Glutamatergic neuron (in vitro differentiated cells): ENCODE results near the gene CELF2. TPM values are rescaled to one million over a fixed set of nuclear protein-coding genes. Genes with fewer than 3 reads are reported as not detected.

Experiments used
- DNase-seq: peaks from one replicate; pipeline ENCODE4 v3.0.0; 2022
- H3K27ac Mint-ChIP-seq: one replicate; pipeline ENCODE4 v1.8.0; 2020; ENCODE audit warnings: mild to moderate bottlenecking, mixed read lengths, inconsistent platforms; ENCODE audit not compliant: unreplicated experiment
- H3K27me3 Mint-ChIP-seq: one replicate; pipeline ENCODE4 v1.8.0; 2020; ENCODE audit warnings: mild to moderate bottlenecking, moderate library complexity, mixed read lengths, inconsistent platforms; ENCODE audit not compliant: unreplicated experiment
- H3K36me3 Mint-ChIP-seq: one replicate; pipeline ENCODE4 v1.8.0; 2020; ENCODE audit warnings: mild to moderate bottlenecking, mixed read lengths, inconsistent platforms; ENCODE audit not compliant: unreplicated experiment
- H3K4me1 Mint-ChIP-seq: one replicate; pipeline ENCODE4 v1.8.0; 2020; ENCODE audit warnings: mild to moderate bottlenecking, low read depth, mixed read lengths, inconsistent platforms; ENCODE audit not compliant: unreplicated experiment
- H3K4me3 Mint-ChIP-seq: one replicate; pipeline ENCODE4 v1.8.0; 2020; ENCODE audit warnings: mild to moderate bottlenecking, mixed read lengths, inconsistent platforms; ENCODE audit not compliant: unreplicated experiment
- H3K9me3 Mint-ChIP-seq: one replicate; pipeline ENCODE4 v1.8.0; 2020; ENCODE audit warnings: mild to moderate bottlenecking, moderate library complexity, mixed read lengths, inconsistent platforms; ENCODE audit not compliant: unreplicated experiment
- CTCF ChIP-seq: fragments of 200-600 bp; sonication (generic); IDR thresholded peaks from one replicate; pipeline ENCODE4 v1.5.0; 2021; ENCODE audit not compliant: partially characterized antibody, unreplicated experiment
- total RNA-seq: library from RNA; stranded (reverse); fragmentation: NEBNext Ultra II Directional; extraction: Animal tissue kit (Norgen Biotek cat#: 25700); gene quantifications from one replicate; pipeline ENCODE4 v1.2.1, GENCODE V29; 2021; ENCODE audit not compliant: unreplicated experiment

Gene CELF2
- total RNA-seq, 1 donor from 2014 or later = 47.4 TPM

GRCh38 chr10:11207560-11207844, 189.8 kb downstream of the CELF2 start:
- TF ChIP-seq CTCF = no peak
- Mint-ChIP-seq H3K27me3 (peaks cover 10% of the 10 kb centered on the region), H3K27ac (peak overlapping the region; percentile 54), H3K9me3 (peaks cover 11% of the 10 kb centered on the region), H3K36me3 (peaks cover 11% of the 10 kb centered on the region), H3K4me3 (peak overlapping the region; percentile 14), H3K4me1 (peaks cover 49% of the 10 kb centered on the region)
- no peak for DNase-seq

GRCh38 chr10:11208243-11208642, 190.6 kb downstream of the CELF2 start:
- Mint-ChIP-seq H3K36me3 (peaks cover 11% of the 10 kb centered on the region), H3K4me3 (no peak overlapping the region), H3K4me1 (peaks cover 57% of the 10 kb centered on the region), H3K27ac (no peak overlapping the region), H3K9me3 (peaks cover 16% of the 10 kb centered on the region), H3K27me3 (peaks cover 12% of the 10 kb centered on the region)
- no peak for TF ChIP-seq CTCF
- DNase-seq = no peak

GRCh38 chr10:11208908-11209829, 191.5 kb downstream of the CELF2 start:
- Mint-ChIP-seq H3K27ac (no peak overlapping the region), H3K27me3 (peaks cover 8% of the 10 kb centered on the region), H3K9me3 (peaks cover 16% of the 10 kb centered on the region), H3K4me1 (peaks cover 60% of the 10 kb centered on the region), H3K36me3 (peaks cover 7% of the 10 kb centered on the region), H3K4me3 (no peak overlapping the region)
- no peak for TF ChIP-seq CTCF
- DNase-seq = no peak

- Mint-ChIP-seq H3K4me1 (peaks cover 58% of the 10 kb centered on the region), H3K36me3 (peaks cover 7% of the 10 kb centered on the region), H3K4me3 (no peak overlapping the region), H3K27ac (no peak overlapping the region), H3K9me3 (peaks cover 16% of the 10 kb centered on the region), H3K27me3 (peaks cover 8% of the 10 kb centered on the region)
- DNase-seq = no peak
- no peak for TF ChIP-seq CTCF
These were observed 192.1 kb downstream of the CELF2 start for GRCh38 chr10:11209830-11210181.

GRCh38 chr10:11210211-11210922, 192.7 kb downstream of the CELF2 start:
- Mint-ChIP-seq H3K27ac (no peak overlapping the region), H3K36me3 (peaks cover 7% of the 10 kb centered on the region), H3K4me3 (no peak overlapping the region), H3K27me3 (peaks cover 10% of the 10 kb centered on the region), H3K4me1 (peaks cover 56% of the 10 kb centered on the region), H3K9me3 (peaks cover 16% of the 10 kb centered on the region)
- no peak for DNase-seq
- TF ChIP-seq CTCF = no peak
